Motor neuron (in vitro differentiated cells): ENCODE results near the gene ATP6V1F. TPM values are rescaled to one million over a fixed set of nuclear protein-coding genes. Genes with fewer than 3 reads are reported as not detected.

Experiments
- ATAC-seq, 8 experiments: fragments of 200-7000 bp; cut with Tn5 transposase; replicated peaks in 6 of 8; 2 replicates each; pipeline ENCODE4 v1.8.0; 2021; ENCODE audit warnings: mild to moderate bottlenecking in 8 of 8, moderate library complexity in 8 of 8
- H3K27ac ChIP-seq, 2 donors: fragments of 250-450 bp; sonication (Bioruptor Pico); 2 replicates each; pipeline ENCODE4 v1.9.0; 2021; ENCODE audit warnings: antibody characterized with exemption in 2 of 2, mild to moderate bottlenecking in 2 of 2, moderate library complexity in 1 of 2
- H3K4me1 ChIP-seq, 2 donors: fragments of 250-450 bp; sonication (Bioruptor Pico); replicated peaks in 1 of 2; 2 replicates each; pipeline ENCODE4 v1.6.1; 2021; ENCODE audit warnings: antibody characterized with exemption in 2 of 2, mild to moderate bottlenecking in 2 of 2, moderate library complexity in 1 of 2
- H3K4me3 ChIP-seq, 5 donors: fragments of 250-450 bp; sonication (Bioruptor Pico); 2 replicates each; pipeline ENCODE4 v1.9.0; 2021; ENCODE audit warnings: antibody characterized with exemption in 5 of 5, mild to moderate bottlenecking in 5 of 5, moderate library complexity in 4 of 5
- WGBS, 10 experiments: fragments of 450-650 bp; shearing (Covaris generic); methylation state at CpG; one replicate each; pipeline ENCODE4 v1.0.0; 2022; 5-methylcytosine and 5-hydroxymethylcytosine counted together
- in situ Hi-C, 9 experiments: fragments of 400-800 bp; cut with MboI; loops; one replicate each; pipeline ENCODE4 v1.15.0; 2021; ENCODE audit warnings: low sequenced_read_pairs in 9 of 9, low pct_unique_long_range_greater_than_20kb in 2 of 9; ENCODE audit not compliant: unreplicated experiment in 9 of 9
- total RNA-seq, 8 experiments: library from RNA; unstranded; fragments of 300-600 nt; gene quantifications; 2 replicates each; pipeline versions ENCODE4 v1.2.3 to v1.2.4, GENCODE V29; 2022

ATP6V1F gene
- total RNA-seq, 8 experiments from 2014 or later: 145 to 455 (median 235) TPM

DNA sequence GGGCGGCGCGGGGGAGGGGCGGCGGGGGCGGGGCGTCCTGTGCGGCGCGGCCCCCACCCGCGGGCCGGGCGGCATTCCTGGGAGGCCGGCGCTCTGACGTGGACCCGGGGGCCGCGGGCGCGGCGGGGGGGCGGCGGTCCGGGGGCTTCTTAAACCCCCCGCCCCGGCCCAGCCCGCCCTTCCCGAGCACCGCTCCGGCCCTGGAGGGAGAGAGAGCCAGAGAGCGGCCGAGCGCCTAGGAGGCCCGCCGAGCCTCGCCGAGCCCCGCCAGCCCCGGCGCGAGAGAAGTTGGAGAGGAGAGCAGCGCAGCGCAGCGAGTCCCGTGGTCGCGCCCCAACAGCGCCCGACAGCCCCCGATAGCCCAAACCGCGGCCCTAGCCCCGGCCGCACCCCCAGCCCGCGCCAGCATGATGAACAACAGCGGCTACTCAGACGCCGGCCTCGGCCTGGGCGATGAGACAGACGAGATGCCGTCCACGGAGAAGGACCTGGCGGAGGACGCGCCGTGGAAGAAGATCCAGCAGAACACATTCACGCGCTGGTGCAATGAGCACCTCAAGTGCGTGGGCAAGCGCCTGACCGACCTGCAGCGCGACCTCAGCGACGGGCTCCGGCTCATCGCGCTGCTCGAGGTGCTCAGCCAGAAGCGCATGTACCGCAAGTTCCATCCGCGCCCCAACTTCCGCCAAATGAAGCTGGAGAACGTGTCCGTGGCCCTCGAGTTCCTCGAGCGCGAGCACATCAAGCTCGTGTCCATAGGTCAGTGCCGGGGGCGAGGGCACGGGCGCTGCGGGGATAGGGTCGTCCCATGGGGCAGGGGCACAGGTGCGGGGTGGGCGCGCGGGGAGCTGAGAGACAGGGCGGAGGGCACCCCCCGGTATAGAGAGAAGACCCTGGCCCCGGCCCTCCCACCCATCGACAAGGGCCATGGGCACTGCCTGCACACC, 32.2 kb upstream of the ATP6V1F start, which contains the start of gene FLNC:
Gene FLNC, plus strand, starts transcription at position 176 of the 947 bp plus-strand sequence. Its CDS starts 232 bp downstream, at position 408.
- H3K4me1 ChIP-seq: peaks cover 45 to 51% of the 10 kb centered on the region in 2 donors

GRCh38 chr7:128831178-128831993, 31.3 kb upstream of the ATP6V1F start:
- in situ Hi-C loops: no loop called here
- peak in 7 of 8 experiments; percentile 0 to 47 (median 2) for ATAC-seq
- H3K4me1 ChIP-seq: peaks cover 45 to 51% of the 10 kb centered on the region in 2 donors
- WGBS, 10 experiments: 0 to 15% (median 10%) methylated on average over 1 to 9 of the region's 33 CpGs; no CpG with 5 or more reads in 5 of the 10 experiments
- peak overlapping the region; percentile 78 to 91 for H3K27ac ChIP-seq
- H3K4me3 ChIP-seq: peak overlapping the region; percentile 3 to 58 (median 44)

More for the DNA sequence above, 32.2 kb upstream of the ATP6V1F start, which contains the start of gene FLNC:
- in situ Hi-C loops: no loop called here
- H3K4me3 ChIP-seq: peak within 1 kb of the TSS; percentile 9 to 58 (median 44)
- H3K27ac ChIP-seq: peak within 1 kb of the TSS; percentile 78 to 91
- WGBS, 10 experiments: 33% methylated on average over 10 of the region's 109 CpGs; no CpG with 5 or more reads in 9 of the 10 experiments
- ATAC-seq: peak in 7 of 8 experiments; percentile 0 to 82 (median 13)

GRCh38 chr7:128831994-128832879, 30.4 kb upstream of the ATP6V1F start:
- Histone ChIP-seq H3K4me1 (peaks cover 41 to 47% of the 10 kb centered on the region in 2 donors), H3K27ac (peak overlapping the region; percentile 78 to 91), H3K4me3 (peak overlapping the region; percentile 4 to 58 (median 44))
- in situ Hi-C loops: no loop called here
- peak in 7 of 8 experiments; percentile 1 to 47 (median 33) for ATAC-seq
- 20% methylated on average over 1 of the region's 22 CpGs; no CpG with 5 or more reads in 9 of the 10 experiments for WGBS, 10 experiments

DNA sequence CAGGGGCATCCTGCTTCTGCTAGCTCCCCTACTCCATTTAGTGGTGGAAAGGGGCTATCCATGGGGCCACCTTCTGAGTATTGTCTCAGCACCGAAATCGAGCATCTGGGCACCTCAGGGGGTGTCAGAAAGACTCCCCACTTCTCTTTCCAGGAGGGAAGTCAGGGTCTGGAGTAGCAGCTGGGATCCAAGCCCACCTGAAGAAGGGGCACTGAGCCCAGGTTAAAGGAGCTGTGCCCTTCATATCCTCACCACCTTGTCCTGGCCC, 29.8 kb upstream of the ATP6V1F start:
- WGBS, 10 experiments: no CpG with 5 or more reads among the region's 2 CpGs
- no peak for ATAC-seq
- Histone ChIP-seq H3K4me1 (peaks cover 36 to 41% of the 10 kb centered on the region in 2 donors), H3K27ac (peak overlapping the region; percentile 78 to 91), H3K4me3 (peak overlapping the region in 4 of 5 donors; percentile 25 to 58 (median 50))
- in situ Hi-C loops: no loop called here

- peak overlapping the region; percentile 78 to 91 for H3K27ac ChIP-seq
- peak overlapping the region in 4 of 5 donors; percentile 25 to 58 (median 50) for H3K4me3 ChIP-seq
- 0% methylated on average over 2 of the region's 13 CpGs; no CpG with 5 or more reads in 9 of the 10 experiments for WGBS, 10 experiments
- in situ Hi-C loops: no loop called here
- ATAC-seq: peak; percentile 6 to 60 (median 50)
- H3K4me1 ChIP-seq: peaks cover 30 to 36% of the 10 kb centered on the region in 2 donors
Observed at GRCh38 chr7:128833148-128833945, 29.3 kb upstream of the ATP6V1F start.

GRCh38 chr7:128833946-128834325, 28.7 kb upstream of the ATP6V1F start:
- WGBS, 10 experiments: 17% methylated on average over 1 of the region's 4 CpGs; no CpG with 5 or more reads in 9 of the 10 experiments

DNA sequence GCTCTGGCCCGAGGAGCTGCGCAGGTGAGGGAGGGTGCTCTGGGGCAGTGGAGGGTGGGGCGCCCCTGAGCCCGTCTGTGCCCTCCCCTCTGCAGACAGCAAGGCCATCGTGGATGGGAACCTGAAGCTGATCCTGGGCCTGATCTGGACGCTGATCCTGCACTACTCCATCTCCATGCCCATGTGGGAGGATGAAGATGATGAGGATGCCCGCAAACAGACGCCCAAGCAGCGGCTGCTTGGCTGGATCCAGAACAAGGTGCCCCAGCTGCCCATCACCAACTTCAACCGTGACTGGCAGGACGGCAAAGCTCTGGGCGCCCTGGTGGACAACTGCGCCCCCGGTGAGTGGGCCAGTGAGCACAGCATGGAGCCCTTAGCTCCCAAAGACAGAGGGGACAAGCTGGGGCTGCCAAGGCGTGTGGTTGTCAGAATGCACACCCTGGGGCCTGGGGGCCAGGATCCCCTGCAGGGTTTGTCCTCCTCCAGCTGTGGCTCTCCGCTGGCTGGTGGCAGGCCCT, 27.4 kb upstream of the ATP6V1F start:
- Histone ChIP-seq H3K27ac (no peak overlapping the region), H3K4me3 (no peak overlapping the region), H3K4me1 (peaks cover 18 to 30% of the 10 kb centered on the region in 2 donors)
- in situ Hi-C loops: no loop called here
- no peak for ATAC-seq
- WGBS, 10 experiments: 83 to 100% (median 97%) methylated on average over 1 to 7 of the region's 16 CpGs; no CpG with 5 or more reads in 4 of the 10 experiments

More at GRCh38 chr7:128833946-128834325, 28.7 kb upstream of the ATP6V1F start:
- Histone ChIP-seq H3K27ac (peak overlapping the region in 1 of 2 donors; percentile 91), H3K4me1 (peaks cover 25 to 33% of the 10 kb centered on the region in 2 donors), H3K4me3 (peak overlapping the region in 3 of 5 donors; percentile 44 to 58 (median 57))
- ATAC-seq: peak in 3 of 8 experiments; percentile 9 to 16 (median 10)
- in situ Hi-C loops: no loop called here

- H3K4me3 ChIP-seq: no peak overlapping the region
- ATAC-seq: no peak
Observed at GRCh38 chr7:128835790-128836641, 26.6 kb upstream of the ATP6V1F start.

GRCh38 chr7:128836729-128837348, 25.8 kb upstream of the ATP6V1F start:
- no peak overlapping the region for H3K27ac ChIP-seq
- no peak for ATAC-seq
- in situ Hi-C loops: no loop called here
- no peak overlapping the region for H3K4me3 ChIP-seq
- H3K4me1 ChIP-seq: peaks cover 18 to 24% of the 10 kb centered on the region in 2 donors
- WGBS, 10 experiments: 100% methylated on average over 1 of the region's 14 CpGs; no CpG with 5 or more reads in 9 of the 10 experiments

More at GRCh38 chr7:128835790-128836641, 26.6 kb upstream of the ATP6V1F start:
- H3K27ac ChIP-seq: no peak overlapping the region
- 0 to 100% (median 60%) methylated on average over 1 to 2 of the region's 14 CpGs; no CpG with 5 or more reads in 6 of the 10 experiments for WGBS, 10 experiments
- in situ Hi-C loops: no loop called here
- H3K4me1 ChIP-seq: peaks cover 18 to 30% of the 10 kb centered on the region in 2 donors

DNA sequence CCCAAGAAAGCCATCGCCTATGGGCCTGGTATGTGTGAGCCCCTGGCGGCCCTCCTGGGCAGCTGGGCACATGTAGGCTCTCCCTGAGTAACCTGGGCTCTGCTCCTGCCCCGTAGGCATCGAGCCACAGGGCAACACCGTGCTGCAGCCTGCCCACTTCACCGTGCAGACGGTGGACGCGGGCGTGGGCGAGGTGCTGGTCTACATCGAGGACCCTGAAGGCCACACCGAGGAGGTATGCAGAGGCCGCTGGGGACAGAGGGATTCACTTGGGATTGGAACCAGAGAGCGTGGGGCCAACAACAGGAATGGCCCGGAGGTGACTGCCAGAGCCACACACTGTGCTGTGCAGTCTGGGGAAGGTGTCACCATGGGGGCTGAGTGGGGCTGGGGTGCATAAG, 25.1 kb upstream of the ATP6V1F start:
- in situ Hi-C loops: no loop called here
- Histone ChIP-seq H3K4me1 (peaks cover 14 to 17% of the 10 kb centered on the region in 2 donors), H3K4me3 (no peak overlapping the region), H3K27ac (no peak overlapping the region)
- no peak for ATAC-seq
- no CpG with 5 or more reads among the region's 16 CpGs for WGBS, 10 experiments
